ENCODE results near the gene AHDC1. TPM values are rescaled to one million over a fixed set of nuclear protein-coding genes. Genes with fewer than 3 reads are reported as not detected.
"Not testable (repeated sequence)": the region's sequence is repeated elsewhere in the genome, so short reads cannot be mapped to it uniquely, and the experiment has no call there.

AHDC1 gene
- total RNA-seq, 1 donor from 2014 or later, result 3.3 TPM

DNA sequence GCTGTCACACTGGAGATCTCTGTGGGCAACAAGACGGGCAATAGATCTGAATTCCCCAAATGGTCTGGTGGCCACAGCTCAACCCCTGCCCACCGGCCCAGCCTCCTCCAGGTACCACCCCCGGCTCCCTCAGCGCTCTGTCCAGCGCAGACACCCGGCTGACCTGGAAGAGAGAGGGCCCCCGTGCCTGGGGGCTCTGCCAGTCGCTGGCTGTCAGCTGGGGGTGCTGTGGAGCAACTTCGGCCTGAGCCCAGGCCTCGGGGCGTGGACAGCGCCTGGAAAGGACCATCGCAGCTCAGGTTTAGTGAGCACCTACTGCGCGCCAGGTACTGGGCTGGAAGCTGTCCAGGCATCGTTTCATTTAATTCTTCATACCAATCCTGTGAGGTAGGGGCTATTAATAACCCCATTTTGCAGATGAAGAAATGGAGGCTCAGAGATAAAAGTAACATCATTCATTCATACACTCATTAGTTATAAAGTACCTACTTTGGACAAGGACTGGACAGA lies 51.0 kb downstream of the AHDC1 start:
- no peak for DNase-seq (ENCODE audit: low read depth in 2 of 2)

DNA sequence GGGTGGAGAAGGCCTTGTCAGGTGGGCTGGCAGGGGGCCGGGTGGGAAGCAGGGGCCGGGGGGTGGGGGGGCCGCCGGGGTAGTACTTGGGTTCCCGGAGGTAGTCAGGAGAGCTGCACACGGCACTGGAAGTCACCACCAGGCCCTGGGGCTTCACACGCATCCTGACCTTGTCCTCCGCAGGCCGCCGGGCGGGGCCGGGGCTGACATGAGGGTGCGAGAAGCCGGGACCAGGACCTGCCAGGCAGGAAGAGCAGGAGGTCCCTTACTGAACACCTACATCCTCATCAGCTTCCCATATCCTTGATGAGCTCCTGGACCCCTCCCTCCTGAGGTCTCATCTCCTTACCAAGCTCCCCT lies 52.0 kb downstream of the AHDC1 start:
- no peak for DNase-seq (ENCODE audit: low read depth in 2 of 2)

DNA sequence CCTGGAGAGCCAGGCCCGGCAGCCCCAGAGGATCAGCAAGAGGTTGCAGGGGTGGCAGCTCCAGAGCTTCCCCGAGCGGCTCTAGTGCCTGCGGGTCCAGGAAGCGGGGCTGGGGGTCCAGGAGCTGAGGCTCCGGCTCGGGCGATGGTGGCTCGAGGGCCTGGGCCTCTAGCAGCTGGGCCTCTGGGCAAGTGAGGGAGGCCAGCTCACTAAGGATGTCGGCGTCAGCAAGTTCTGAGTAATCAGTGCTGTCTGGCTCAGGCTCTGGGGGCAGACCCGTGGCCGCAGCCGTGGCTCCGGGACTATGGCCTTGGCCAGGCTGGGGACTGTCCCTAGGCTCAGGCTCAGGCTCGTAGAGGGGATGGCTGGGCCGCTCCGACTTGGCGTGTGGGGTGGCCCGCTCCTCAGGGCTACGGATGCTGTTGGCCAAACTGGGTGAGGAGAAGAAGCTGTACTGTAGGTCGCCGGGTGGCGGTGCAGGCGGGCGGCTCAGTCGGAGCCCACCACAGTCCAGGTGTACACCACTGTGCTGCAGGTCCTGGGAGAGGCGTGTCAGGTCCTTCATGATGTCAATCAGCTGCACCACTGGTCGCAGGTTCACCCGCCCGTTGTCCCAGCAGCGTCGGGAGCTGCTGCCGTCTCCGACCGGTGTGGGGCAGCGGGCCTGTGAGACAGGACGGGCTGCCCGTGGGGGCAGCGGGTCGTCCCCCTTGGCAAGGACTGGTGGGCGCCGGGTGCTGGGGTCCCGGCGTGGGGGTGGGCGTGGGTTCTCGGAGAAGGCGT lies 52.6 kb downstream of the AHDC1 start:
- no peak for DNase-seq (ENCODE audit: low read depth in 2 of 2)

DNA sequence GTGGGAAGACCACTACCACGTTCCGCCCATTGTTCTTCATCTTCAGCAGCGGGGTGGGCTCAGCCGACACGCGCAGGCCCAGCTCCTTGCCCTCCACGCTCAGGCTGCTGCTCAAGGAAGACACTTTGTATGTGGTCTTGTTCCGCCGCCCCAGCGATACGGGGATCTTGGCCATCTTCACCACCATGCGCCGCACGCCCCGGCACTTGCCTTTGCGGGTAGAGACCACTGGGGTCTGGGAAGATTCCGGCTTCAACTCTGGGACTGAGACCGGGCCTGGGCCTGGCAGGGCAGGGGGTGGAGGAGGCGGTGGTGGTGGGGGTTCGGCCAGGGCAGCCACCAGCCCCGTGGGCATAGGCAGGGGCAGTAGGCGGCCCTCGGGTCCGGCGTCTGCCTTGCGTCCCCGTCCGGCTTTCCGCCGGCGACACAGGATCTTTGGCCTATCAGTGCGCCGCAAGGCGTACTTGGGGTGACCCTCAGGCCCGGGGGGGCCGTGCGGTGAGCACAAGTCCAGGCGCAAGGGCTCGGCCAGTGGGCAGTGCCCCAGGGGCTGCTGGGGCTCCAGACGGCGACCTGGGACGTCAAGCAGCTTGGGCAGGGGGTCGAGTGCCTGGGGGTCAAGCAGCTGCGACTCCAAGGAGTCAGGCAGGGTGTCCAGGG lies 53.3 kb downstream of the AHDC1 start:
- no peak for DNase-seq (ENCODE audit: low read depth in 2 of 2)

DNA sequence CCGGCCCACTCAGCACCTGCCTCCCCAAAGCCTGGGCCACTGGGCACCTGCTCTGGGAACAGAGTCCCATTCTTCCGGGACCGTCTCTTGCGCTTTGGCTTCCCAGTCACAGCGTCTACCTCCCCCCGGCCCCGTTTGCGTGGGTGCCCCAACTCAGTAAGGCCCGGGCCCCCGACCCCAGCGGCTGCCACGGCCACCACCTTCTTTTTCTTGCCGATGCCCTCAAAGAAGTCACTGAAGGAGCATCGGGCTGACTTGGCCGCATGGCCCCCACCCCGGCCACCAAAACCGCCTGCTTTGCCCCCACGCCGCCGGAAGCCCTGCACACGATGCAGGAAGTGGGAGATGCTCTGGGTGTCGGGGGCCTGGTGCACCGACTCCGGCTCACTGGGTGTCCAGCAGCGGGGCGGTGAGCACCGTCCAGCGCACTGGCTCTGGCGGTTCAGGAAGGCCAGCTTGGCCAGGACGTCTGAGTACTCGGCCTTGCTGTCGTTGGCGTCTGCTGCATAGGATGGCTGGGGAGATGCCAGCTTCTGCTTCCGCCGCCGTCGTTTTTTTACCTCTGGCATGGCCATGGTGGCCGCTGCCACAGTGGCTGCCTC lies 54.0 kb downstream of the AHDC1 start:
- no peak for DNase-seq (ENCODE audit: low read depth in 2 of 2)

DNA sequence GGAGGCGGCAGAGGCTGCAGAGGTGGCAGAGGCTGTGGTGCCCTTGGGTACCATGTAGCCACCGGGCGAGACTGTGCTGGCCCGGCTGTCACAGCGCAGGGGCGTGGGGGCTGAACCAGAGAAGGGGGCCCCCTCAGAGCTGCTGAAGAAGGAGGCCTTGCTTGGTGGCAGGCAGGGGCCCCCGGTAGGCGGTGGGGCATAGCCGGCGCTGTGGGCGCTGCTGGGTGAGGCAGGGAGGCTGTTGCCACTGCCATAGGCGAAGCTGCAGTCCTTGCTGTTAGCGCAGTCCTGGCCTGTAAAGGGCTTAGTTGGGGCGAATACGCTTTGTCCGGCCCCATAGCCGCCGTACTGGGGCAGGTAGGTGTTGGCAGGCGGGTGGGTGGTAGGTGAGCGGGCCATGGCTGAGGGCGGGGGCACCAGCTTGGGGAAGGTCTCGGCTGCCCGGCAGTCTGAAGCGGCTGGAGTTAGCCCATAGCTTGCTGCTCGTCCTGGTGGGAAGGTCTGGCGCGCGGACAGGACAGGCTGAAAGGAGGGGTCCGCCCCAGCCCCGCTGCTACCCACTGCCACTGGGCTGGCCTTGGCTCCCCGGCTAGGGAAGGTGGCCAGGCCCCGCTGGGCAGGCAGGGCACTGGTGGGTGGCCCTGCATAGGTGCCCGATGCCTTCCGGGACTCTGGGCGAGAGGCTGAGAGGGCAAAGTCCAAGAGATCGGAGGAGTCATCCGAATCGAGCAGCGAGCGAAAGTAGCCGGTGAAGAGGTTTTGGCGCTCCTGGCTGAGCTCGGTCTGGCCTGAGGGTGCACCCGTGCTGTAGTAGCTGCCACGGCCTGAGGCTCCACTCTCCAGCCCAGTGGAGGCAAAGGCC lies 54.9 kb downstream of the AHDC1 start:
- DNase-seq (ENCODE audit: low read depth in 2 of 2), result no peak

DNA sequence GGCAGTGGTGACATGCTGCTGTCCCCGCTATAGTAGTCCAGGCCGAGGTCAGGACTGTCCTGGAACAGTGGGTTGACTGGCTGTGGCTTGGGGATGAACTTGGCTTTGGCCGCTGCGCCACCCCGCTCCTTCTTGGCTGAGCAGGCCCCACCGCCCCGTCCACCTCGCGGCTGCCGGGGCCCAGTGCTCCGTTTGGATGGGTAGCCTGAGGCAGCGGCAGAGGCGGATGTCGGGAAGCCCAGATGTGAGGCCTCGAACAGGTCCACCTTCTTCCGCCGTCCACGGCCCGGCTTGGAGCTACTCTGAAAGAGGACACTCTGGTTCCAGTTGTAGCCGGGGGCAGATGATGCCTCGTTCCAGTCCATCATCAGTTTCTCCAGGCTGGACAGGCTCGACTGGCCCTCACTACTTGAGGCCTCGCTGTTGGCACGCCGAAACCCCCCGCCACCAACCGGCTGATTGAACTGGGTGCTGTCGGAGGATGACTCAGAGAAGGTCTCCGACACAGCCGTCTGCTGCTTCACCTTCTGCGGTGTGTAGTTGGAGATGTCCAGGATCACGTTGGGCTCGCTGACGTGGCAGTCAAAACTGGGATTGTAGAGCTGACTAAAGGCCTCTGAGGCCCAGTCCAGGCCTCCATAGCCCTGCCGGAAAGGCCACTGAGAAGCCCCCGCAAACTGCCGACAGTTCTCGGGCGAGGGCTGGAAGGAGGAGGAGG lies 55.6 kb downstream of the AHDC1 start:
- DNase-seq (ENCODE audit: low read depth in 2 of 2), result no peak

DNA sequence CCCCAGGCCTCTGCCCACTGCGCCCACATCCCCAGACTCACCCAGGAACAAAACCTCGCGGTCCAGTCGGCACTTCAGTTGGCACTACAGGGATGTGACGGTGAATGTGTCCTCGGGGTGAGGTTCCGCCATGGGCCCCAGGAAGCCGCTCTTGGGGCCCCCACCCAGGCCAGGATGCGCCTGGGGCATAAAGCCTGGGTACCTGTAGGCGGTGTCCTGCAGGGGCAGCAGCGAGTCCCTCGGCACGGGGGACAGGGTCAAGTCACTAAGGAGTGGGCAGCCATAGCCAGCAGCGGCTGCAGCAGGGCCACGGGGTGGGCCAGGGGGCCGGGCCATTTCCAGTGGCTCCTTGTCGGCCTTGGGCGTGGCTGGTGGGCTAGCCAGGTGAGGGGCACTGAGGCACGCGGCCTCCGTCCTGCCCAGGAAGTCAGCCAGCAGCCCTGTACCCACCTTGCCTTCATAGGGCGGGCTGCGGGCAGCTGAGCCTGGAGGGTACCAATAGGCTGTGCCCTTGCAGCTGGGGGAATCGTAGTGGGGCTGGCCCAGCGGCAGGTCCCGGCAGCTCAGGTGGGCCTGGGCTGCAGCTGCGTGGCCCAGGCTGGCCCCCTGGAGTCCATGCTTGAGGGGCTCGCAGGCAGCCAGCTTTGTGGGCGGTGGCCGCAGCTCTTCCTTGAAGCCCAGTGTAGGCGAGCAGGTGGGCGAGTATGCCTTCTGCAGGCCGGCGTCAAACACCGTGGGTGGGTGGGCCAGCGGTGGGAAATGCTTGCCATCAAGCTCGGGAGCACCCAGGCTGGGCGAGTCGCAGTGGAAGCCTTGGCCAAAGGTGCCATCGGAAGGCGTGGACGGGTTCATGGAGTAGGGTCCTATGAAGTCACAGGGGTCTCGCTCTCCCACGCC lies 56.5 kb downstream of the AHDC1 start:
- no peak for DNase-seq (ENCODE audit: low read depth in 2 of 2)

DNA sequence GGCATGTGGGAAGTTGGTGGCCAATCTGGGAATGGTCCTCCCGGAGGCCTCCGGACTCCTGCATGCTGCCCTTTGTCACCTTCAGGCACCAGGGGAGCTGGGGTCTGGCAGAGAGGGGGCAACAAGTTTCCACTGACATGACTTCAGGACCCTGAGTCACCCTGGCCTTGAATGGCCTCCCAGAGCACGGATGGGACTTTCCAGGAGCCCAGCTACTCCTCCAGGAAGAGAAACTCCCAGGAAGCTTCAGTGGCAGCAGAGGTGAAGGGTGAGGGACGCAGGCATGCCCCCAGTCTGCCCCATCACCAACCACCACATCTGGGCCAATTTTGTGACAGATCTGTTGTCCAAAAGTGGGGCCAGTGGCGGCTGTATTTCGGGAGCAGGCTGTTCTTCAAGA lies 58.1 kb downstream of the AHDC1 start:
- DNase-seq (ENCODE audit: low read depth in 2 of 2), result peak in 1 of 2 donors; percentile 17

DNA sequence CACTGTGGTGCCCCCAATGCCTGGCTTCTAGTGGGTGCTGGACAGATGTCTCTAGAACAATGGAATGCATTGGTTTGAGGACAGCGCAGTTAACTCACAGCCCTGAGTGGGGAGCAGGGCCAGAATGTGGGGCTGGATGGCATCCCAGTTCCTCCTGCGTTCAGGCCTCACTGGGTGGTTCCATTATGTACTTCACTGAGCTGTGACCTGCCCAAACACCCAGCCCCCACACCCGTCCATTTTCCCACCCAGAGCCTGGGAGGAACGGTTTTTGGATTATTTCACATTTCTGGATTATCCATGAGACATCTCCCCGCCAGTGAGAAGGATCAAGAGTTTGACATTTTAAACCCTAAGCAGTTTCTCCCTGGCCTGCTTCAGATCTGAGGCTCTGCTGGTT lies 58.7 kb downstream of the AHDC1 start:
- no peak for DNase-seq (ENCODE audit: low read depth in 2 of 2)

DNA sequence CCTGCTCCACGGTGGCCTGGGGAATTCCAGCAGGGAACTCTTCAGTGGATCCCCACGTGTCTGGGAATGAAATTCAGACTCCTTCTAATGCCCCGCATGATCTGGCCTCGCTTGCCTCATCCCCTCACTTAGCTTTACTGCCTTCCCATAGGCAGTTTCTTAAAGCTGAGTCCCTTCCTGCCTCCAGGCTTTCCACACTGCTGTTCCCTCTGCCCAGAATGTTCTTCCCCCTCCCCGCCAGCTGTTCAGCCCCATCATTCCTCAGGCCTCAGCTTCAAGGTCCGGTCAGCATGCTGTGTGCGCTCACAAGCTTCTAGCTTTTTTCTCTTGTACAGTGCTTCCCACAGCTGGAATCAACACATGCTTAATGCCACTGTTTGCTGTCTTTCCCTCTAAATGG lies 59.1 kb downstream of the AHDC1 start:
- no peak for DNase-seq (ENCODE audit: low read depth in 2 of 2)

DNA sequence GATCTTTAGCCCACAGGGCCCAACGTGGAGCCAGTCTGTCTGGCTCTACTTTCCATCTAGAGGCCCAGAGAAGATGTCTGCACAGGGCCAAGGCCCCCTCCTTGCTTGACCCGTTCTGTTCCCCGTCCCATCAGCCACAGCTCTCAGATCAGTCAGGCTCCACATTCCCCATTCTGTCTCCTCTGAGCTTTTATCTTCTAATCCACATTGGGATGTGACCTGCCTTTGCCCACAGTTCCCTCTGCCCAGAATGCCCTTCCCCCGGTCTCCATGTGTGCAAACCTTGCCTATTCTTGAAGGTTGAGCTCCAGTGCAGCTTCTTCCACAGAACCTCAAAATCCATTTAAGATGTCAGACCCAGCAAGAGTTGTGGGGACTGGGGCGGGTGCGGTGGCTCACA lies 60.7 kb downstream of the AHDC1 start:
- DNase-seq (ENCODE audit: low read depth in 2 of 2), result no peak

DNA sequence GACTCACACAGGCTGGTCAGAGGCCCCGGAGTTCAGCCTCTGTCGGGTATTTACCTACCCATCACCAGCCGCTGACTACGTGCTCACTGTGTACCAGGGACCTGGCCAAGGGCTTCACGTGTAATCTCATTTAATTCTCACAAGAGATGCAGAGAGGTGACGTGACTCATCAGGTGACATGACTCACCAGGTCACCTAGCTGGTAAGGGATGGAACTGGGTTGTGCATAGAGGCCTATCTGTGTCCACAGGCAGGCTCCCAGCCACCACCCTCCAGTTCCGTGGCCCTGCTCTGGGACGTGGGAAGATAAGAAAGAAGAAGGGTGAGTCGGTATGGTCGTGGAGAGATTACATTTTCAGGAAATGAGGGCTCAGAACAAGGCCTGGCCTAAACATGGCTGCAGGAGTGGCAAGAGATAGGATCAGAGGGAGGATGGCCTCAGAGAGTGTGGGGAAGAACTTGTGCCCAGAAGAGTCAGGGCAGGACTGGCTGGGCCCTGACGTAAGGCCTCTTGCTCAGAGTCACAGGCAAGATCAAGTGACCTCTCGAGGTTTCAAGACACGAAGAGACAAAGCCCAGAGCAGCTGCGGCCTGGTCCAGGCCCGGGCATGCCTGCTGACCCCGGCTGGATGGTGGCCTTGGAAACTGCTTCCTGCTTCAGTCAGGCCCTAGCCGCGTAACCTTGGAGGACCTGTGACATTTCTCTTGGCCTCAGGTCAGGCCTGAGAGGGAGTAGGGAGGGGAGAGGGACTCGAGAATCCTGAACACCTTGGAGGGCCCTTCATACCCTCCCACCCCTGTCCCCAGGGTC lies 61.3 kb downstream of the AHDC1 start:
- DNase-seq (ENCODE audit: low read depth in 2 of 2), result peak in 1 of 2 donors; percentile 70

DNA sequence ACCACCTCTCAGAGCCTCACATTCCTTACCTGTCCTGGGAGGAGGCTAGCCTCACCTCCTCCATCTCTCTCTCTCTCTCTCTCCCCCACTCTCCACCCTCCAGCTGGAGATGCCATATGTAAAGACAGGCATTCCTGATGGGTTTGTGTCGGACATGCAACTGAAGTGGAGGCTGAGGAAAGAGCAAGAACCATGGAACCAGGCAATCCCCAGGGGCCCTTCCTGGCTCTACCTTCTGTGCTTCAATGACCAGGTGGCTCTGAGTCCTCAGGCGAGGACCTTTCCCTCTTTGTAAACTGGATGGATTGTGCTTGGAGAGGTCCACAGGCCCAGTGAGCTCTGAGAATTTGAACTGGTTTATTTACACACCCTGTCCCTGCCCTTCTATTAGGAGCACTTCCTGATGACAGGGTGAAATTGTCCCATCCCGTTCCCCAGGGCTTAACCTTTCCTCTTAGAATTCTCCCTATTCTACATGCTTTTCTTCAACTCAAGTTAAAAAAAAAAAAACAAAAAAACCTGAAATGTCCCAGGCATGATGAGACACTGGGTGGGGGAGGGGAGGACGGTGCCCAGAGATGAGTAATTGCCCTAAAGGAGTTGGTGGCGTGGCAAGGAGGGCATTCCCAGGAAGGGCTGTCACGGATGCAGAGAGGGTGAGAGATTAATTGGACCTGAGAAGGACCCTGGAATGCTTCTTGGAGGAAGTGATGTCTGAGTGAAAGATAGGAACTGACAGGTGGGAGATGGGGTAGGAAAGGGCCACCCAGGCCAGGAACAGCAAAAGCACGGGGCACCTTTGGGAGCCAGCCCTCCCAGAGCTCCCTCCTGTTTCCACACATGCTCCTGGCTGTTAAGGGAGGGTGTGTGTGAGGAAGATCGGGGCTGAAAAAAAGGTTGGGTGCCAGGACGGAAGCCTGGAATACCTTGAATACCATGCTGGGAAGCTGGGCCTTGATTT lies 63.8 kb downstream of the AHDC1 start:
- peak in 1 of 2 donors; percentile 44 for DNase-seq (ENCODE audit: low read depth in 2 of 2)

DNA sequence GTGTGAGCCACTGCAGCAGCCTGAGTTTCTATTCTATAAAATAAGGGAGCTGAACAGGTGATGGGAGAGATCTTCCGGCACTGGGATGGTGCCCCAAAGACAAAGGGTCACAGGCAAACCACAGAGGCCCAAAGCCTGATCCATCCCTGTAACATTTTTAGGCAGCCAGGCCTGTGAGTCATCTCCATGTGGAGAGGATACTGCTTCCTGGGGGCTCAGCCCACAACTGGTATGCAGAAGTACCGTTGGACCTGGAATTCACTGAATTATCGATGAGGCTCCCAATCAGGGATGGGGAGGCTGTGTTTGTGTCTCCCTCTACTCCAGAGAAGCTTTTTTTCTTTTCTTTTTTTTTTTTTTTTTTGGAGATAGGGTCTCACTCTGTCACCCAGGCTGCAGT lies 65.2 kb downstream of the AHDC1 start:
- no peak for DNase-seq (ENCODE audit: low read depth in 2 of 2)

DNA sequence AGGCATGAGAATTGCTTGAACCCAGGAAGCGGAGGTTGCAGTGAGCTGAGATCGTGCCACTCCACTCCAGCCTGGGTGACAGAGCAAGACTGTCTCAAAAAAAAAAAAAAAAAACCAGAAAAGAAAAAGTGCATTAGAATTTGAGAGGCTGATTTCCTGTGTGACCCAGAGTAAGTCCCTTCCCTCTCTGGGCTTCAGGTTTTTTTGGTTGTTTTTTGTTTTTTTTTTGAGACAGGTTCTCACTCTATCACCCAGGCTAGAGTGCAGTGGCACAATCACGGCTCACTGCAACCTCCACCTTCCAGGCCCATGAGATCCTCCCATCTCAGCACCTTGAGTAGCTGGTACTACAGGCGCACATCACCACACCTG lies 65.7 kb downstream of the AHDC1 start:
- not testable (repeated sequence) for DNase-seq (ENCODE audit: low read depth in 2 of 2)

DNA sequence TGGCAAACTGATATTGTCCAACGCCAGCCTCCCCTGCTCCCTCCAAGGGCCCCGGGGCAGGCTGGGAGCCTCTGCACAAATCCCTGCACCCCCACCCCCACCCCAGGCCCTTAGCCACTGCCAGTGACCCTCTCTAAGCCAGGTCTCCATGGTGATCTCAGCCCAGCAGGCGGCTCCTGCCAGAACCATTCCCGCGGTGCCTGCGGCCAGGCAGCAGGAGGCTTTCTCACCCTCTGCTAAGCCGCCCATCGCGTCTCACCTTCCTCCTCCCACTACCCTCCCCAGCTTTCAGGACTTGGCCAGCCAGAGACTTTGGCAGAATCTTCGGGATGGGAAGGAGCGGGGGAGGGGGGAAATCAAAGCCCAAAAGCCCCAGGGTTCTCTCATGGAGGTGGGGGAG lies 67.2 kb downstream of the AHDC1 start:
- no peak for DNase-seq (ENCODE audit: low read depth in 2 of 2)

All from dermis microvascular lymphatic vessel endothelial cell (primary cell).